HCT116 (cell line): ENCODE measurements around the gene SEMA4C. TPM values are rescaled to one million over a fixed set of nuclear protein-coding genes. Genes with fewer than 3 reads are reported as not detected.

Source experiments
- ATAC-seq: fragments of 200-7000 bp; cut with Tn5 transposase; 2 replicates; pipeline ENCODE4 v1.9.1; 2020; ENCODE audit warnings: mild to moderate bottlenecking, moderate library complexity
- BruUV-seq: library from RNA; stranded (reverse); fragments of 400-500 nt; replicated peaks from 2 replicates; lab custom pipeline; 2021; lab: Mats Ljungman, UMichigan
- CTCF ChIA-PET: fragments of 300-600 bp; sonication (Branson Sonifier 250); formaldehyde crosslinking; loops from one replicate; lab custom pipeline; 2021; ENCODE audit warnings: antibody characterized with exemption; lab: Charles Lee
- POLR2A ChIA-PET: fragments of 300-600, 350-600 bp; sonication (Branson Sonifier 250); formaldehyde crosslinking; loops from one replicate; lab custom pipeline; 2021; ENCODE audit warnings: antibody characterized with exemption; lab: Charles Lee
- RAD21 ChIA-PET, 2 experiments: fragments of 300-600 bp; sonication (Branson Sonifier 250); formaldehyde crosslinking; loops; one replicate each; lab custom pipeline; 2023; ENCODE audit warnings: low total read pairs in 2 of 2; ENCODE audit not compliant: uncharacterized antibody in 2 of 2, unreplicated experiment in 2 of 2, low non-redundant PET in 1 of 2; lab: Charles Lee
- DNase-seq: peaks from one replicate; pipeline ENCODE4 v3.0.0-alpha.2; 2010; ENCODE audit warnings: low read depth, low spot score
- H2AFZ ChIP-seq: fragments of 200-600 bp; shearing (Covaris generic), sonication (generic); 2 replicates; pipeline ENCODE4 v1.6.1; 2017; ENCODE audit warnings: low read depth, mixed run types, mixed read lengths, antibody characterized with exemption, low read length; ENCODE audit not compliant: poor library complexity, severe bottlenecking
- H3K27ac ChIP-seq: 2 replicates; pipeline ENCODE4 v1.5.1; 2012; ENCODE audit warnings: low read depth, low read length
- H3K27me3 ChIP-seq: fragments of 200-600 bp; sonication (generic); 2 replicates; pipeline ENCODE4 v1.6.1; 2016; ENCODE audit warnings: mixed run types, low read length, mixed read lengths; ENCODE audit not compliant: insufficient read depth
- H3K36me3 ChIP-seq, 2 experiments: fragments of 200-500 bp in 1 of 2; fragments of 200-600 bp in 1 of 2; sonication (Bioruptor generic) in 1 of 2; sonication (generic) in 1 of 2; 2 replicates each; pipeline versions ENCODE4 v1.5.1 to v1.6.1; 2014 to 2016; ENCODE audit warnings: low read length in 2 of 2, inconsistent platforms in 1 of 2, mixed read lengths in 1 of 2, mixed run types in 1 of 2; ENCODE audit not compliant: insufficient read depth in 2 of 2, control insufficient read depth in 1 of 2
- H3K4me1 ChIP-seq, 2 experiments: fragments of 200-600 bp in 1 of 2; sonication (generic) in 1 of 2; 2 replicates each; pipeline versions ENCODE4 v1.5.1 to v1.6.1; 2012 to 2017; ENCODE audit warnings: low read length in 2 of 2, inconsistent platforms in 1 of 2, mild to moderate bottlenecking in 1 of 2, mixed read lengths in 1 of 2, mixed run types in 1 of 2, moderate library complexity in 1 of 2; ENCODE audit not compliant: insufficient read depth in 2 of 2, control insufficient read depth in 1 of 2
- H3K4me2 ChIP-seq: fragments of 200-600 bp; sonication (generic); 2 replicates; pipeline ENCODE4 v1.6.1; 2017; ENCODE audit warnings: mixed run types, low read length, mixed read lengths
- H3K4me3 ChIP-seq, 2 experiments: fragments of 200-600 bp in 1 of 2; sonication (generic) in 1 of 2; replicated peaks in 1 of 2; 2 replicates each; pipeline ENCODE4 v1.5.1; 2011 to 2016; ENCODE audit warnings: low read length in 2 of 2, control low read depth in 1 of 2, low read depth in 1 of 2, mild to moderate bottlenecking in 1 of 2, mixed read lengths in 1 of 2, mixed run types in 1 of 2
- H3K79me2 ChIP-seq: fragments of 200-600 bp; sonication (generic); 2 replicates; pipeline ENCODE4 v1.6.1; 2017; ENCODE audit warnings: mild to moderate bottlenecking, mixed run types, low read length, moderate library complexity, mixed read lengths; ENCODE audit not compliant: insufficient read depth
- H3K9ac ChIP-seq: fragments of 200-600 bp; sonication (generic); 2 replicates; pipeline ENCODE4 v1.6.1; 2016; ENCODE audit warnings: low read length, mixed read lengths
- H3K9me2 ChIP-seq: fragments of 200-600 bp; sonication (generic), shearing (Covaris generic); 2 replicates; pipeline ENCODE4 v1.6.1; 2017; ENCODE audit warnings: mixed run types, mild to moderate bottlenecking, moderate library complexity; ENCODE audit not compliant: insufficient read depth
- H3K9me3 ChIP-seq, 2 experiments: fragments of 200-500 bp in 1 of 2; fragments of 200-600 bp in 1 of 2; sonication (Bioruptor generic) in 1 of 2; sonication (generic) in 1 of 2; 2 replicates each; pipeline ENCODE4 v1.6.1; 2014 to 2017; ENCODE audit warnings: low read length in 2 of 2, mixed read lengths in 2 of 2, inconsistent platforms in 1 of 2, low read depth in 1 of 2, mild to moderate bottlenecking in 1 of 2, mixed run types in 1 of 2, moderate library complexity in 1 of 2; ENCODE audit not compliant: control insufficient read depth in 1 of 2, insufficient read depth in 1 of 2
- H4K20me1 ChIP-seq: fragments of 200-600 bp; sonication (generic), shearing (Covaris generic); 2 replicates; pipeline ENCODE4 v1.6.1; 2017; ENCODE audit warnings: mixed run types, mild to moderate bottlenecking, moderate library complexity; ENCODE audit not compliant: insufficient read depth
- CBX3 ChIP-seq: IDR thresholded peaks from 2 replicates; pipeline ENCODE4 v1.6.1; 2012; ENCODE audit warnings: low read depth
- EGR1 ChIP-seq: IDR thresholded peaks from 2 replicates; pipeline ENCODE4 v1.6.1; 2012; ENCODE audit warnings: low read depth
- ELF1 ChIP-seq: IDR thresholded peaks from 2 replicates; pipeline ENCODE4 v1.6.1; 2012; ENCODE audit warnings: low read depth, borderline replicate concordance
- EZH2 ChIP-seq: fragments of 200-600 bp; sonication (generic); IDR thresholded peaks from 2 replicates; pipeline ENCODE4 v1.6.1; 2017; ENCODE audit warnings: antibody characterized with exemption, mixed run types
- FOSL1 ChIP-seq: IDR thresholded peaks from 2 replicates; pipeline ENCODE4 v1.6.1; 2012; ENCODE audit warnings: low read depth
- JUND ChIP-seq: IDR thresholded peaks from 2 replicates; pipeline ENCODE4 v1.6.1; 2012
- SP1 ChIP-seq: IDR thresholded peaks from 2 replicates; pipeline ENCODE4 v1.6.1; 2012; ENCODE audit warnings: low read depth
- ZNF274 ChIP-seq: fragments of 200-500 bp; sonication (Bioruptor generic); IDR thresholded peaks from 2 replicates; pipeline ENCODE4 v1.6.1; 2014; ENCODE audit warnings: mild to moderate bottlenecking, low read depth, low read length, inconsistent platforms
- intact Hi-C: fragments of 100-400 bp; cut with micrococcal nuclease; formaldehyde crosslinking; loops from 2 replicates; pipeline ENCODE4 v1.10.0; 2022
- total RNA-seq: library from RNA; stranded (reverse); gene quantifications from one replicate; pipeline ENCODE4 v1.2.1, GENCODE V29; 2021; ENCODE audit not compliant: unreplicated experiment
- TF ChIP-seq, protein P1 (sequence below): IDR thresholded peaks from 2 replicates; pipeline ENCODE4 v1.6.1; 2012
- TF ChIP-seq, protein P2 (sequence below): IDR thresholded peaks from 2 replicates; pipeline ENCODE4 v1.6.1; 2012; ENCODE audit warnings: low read depth
- TF ChIP-seq, protein P3 (sequence below): IDR thresholded peaks from 2 replicates; pipeline ENCODE4 v1.6.1; 2011; ENCODE audit warnings: mild to moderate bottlenecking, low read length, moderate library complexity; ENCODE audit not compliant: insufficient replicate concordance; ENCODE audit errors: extremely low read depth

The SEMA4C gene
- total RNA-seq, 1 experiment from 2014 or later = 25.4 TPM

DNA sequence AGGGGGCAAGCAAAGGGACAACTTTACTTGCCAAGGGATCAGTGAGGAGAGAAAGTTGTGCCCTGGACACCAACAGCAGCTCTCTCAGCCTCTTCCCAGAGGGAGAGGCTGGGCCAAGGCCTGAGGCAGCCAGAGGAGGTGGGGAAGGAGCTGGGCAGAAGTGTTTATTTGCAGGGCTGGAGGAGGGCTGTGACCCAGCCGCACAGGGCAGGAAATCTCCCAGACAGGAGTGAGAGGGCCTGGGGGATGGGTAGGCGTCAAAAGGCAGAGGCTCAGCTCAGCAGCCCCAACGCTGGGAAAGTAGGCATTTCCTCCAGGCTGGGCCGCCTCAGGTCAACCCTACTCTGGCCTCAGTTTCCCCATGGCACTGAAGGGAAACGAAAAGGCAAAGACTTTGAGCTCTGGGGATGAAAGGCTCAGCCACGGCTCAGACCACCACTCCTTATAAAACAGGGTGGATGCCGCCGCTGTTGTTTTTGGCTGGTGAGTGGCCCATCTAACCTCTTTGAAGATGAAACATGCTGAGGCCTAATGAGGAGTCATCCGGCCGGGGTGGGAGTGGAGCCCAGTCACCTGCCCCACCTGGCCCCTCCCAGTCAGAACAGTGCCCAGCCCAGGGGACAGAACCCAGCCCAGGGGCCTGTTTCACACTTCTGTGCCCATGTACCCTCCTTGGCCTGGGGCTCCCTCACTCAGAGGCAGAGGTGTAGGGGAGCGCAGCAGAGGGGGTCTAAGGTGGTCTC is 21.9 kb upstream of the SEMA4C start:
- DNase-seq (no peak), ATAC-seq (no peak)
- ChIA-PET CTCF (no interaction called here), RAD21 (no interaction called here), POLR2A (no interaction called here)
- no peaks in the 10 kb centered on the region for H3K9me3 ChIP-seq
- no peaks in the 10 kb centered on the region for H3K79me2 ChIP-seq
- no peaks in the 10 kb centered on the region for H3K9me2 ChIP-seq
- TF ChIP-seq EZH2 = no peak
- H4K20me1 ChIP-seq = no peaks in the 10 kb centered on the region
- intact Hi-C loops = no loop called here
- BruUV-seq = no TSS peak
- H3K9ac ChIP-seq = no peak overlapping the region
- no peak overlapping the region for H3K4me3 ChIP-seq
- no peak overlapping the region for H3K27ac ChIP-seq
- H3K4me1 ChIP-seq = peaks cover 8 to 13% of the 10 kb centered on the region in 2 experiments; a peak in 3 of 4 replicates
- H2AFZ ChIP-seq = no peak overlapping the region
- H3K4me2 ChIP-seq = no peak overlapping the region
- H3K27me3 ChIP-seq = no peaks in the 10 kb centered on the region
- no peaks in the 10 kb centered on the region for H3K36me3 ChIP-seq

DNA sequence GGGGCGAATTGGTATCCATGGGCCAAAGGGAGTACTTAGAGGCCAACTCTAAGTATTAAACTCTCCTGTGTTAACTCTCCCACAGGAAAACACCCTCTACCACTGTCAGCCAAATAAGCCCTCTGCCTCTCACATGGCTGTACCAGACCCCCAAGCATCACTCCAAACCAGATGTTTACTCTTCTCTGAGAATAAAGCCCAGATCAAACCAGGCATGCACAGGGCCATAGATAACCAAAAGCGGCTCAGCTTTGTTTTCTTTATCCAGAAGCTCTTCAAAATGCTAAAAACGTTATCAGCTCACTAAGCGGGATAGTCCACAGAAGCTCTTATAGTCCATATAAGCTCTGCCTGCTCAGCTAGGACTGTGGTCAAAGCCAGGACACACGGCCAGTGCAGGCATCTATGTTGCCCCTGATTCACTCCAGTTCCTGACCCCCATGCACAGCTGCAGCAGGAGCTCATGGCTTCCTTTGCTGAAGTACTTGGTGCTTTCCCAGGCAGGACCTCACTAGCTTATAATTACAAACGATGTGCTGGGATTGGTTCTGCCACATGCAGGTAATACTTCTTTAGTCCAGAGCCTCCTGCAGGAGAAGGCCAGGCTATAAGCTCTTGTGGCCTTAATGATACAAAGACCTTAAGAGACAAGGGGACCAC is 21.0 kb upstream of the SEMA4C start:
- Histone ChIP-seq H3K4me3 (no peak overlapping the region), H3K79me2 (no peaks in the 10 kb centered on the region), H3K4me1 (peaks cover 7 to 10% of the 10 kb centered on the region in 2 experiments; a peak in 3 of 4 replicates), H3K36me3 (no peaks in the 10 kb centered on the region), H2AFZ (no peak overlapping the region), H3K27ac (no peak overlapping the region), H3K9me2 (no peaks in the 10 kb centered on the region), H3K9me3 (no peaks in the 10 kb centered on the region), H4K20me1 (no peaks in the 10 kb centered on the region), H3K9ac (no peak overlapping the region), H3K4me2 (no peak overlapping the region), H3K27me3 (no peaks in the 10 kb centered on the region)
- TF ChIP-seq, protein P1, sequence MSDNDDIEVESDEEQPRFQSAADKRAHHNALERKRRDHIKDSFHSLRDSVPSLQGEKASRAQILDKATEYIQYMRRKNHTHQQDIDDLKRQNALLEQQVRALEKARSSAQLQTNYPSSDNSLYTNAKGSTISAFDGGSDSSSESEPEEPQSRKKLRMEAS = no peak
- TF ChIP-seq, protein P2, sequence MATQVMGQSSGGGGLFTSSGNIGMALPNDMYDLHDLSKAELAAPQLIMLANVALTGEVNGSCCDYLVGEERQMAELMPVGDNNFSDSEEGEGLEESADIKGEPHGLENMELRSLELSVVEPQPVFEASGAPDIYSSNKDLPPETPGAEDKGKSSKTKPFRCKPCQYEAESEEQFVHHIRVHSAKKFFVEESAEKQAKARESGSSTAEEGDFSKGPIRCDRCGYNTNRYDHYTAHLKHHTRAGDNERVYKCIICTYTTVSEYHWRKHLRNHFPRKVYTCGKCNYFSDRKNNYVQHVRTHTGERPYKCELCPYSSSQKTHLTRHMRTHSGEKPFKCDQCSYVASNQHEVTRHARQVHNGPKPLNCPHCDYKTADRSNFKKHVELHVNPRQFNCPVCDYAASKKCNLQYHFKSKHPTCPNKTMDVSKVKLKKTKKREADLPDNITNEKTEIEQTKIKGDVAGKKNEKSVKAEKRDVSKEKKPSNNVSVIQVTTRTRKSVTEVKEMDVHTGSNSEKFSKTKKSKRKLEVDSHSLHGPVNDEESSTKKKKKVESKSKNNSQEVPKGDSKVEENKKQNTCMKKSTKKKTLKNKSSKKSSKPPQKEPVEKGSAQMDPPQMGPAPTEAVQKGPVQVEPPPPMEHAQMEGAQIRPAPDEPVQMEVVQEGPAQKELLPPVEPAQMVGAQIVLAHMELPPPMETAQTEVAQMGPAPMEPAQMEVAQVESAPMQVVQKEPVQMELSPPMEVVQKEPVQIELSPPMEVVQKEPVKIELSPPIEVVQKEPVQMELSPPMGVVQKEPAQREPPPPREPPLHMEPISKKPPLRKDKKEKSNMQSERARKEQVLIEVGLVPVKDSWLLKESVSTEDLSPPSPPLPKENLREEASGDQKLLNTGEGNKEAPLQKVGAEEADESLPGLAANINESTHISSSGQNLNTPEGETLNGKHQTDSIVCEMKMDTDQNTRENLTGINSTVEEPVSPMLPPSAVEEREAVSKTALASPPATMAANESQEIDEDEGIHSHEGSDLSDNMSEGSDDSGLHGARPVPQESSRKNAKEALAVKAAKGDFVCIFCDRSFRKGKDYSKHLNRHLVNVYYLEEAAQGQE = no peak
- TF ChIP-seq SP1 (no peak), ELF1 (no peak), CBX3 (no peak), JUND (no peak), FOSL1 (no peak), EZH2 (no peak), ZNF274 (no peak), EGR1 (no peak)
- TF ChIP-seq, protein P3, sequence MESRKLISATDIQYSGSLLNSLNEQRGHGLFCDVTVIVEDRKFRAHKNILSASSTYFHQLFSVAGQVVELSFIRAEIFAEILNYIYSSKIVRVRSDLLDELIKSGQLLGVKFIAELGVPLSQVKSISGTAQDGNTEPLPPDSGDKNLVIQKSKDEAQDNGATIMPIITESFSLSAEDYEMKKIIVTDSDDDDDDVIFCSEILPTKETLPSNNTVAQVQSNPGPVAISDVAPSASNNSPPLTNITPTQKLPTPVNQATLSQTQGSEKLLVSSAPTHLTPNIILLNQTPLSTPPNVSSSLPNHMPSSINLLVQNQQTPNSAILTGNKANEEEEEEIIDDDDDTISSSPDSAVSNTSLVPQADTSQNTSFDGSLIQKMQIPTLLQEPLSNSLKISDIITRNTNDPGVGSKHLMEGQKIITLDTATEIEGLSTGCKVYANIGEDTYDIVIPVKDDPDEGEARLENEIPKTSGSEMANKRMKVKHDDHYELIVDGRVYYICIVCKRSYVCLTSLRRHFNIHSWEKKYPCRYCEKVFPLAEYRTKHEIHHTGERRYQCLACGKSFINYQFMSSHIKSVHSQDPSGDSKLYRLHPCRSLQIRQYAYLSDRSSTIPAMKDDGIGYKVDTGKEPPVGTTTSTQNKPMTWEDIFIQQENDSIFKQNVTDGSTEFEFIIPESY = no peak
- no TSS peak for BruUV-seq
- ChIA-PET POLR2A (no interaction called here), CTCF (interaction anchor here (0.9 kb wide), 1 partner anchor 33 kb away, joined by 4 read pairs; the partner anchor contains the start of gene ANKRD39), RAD21 (no interaction called here)
- DNase-seq (no peak), ATAC-seq (no peak)
- intact Hi-C loops = no loop called here
